Left cardiac atrium (tissue), 4 donors: ENCODE results near the gene RNF150. TPM values are rescaled to one million over a fixed set of nuclear protein-coding genes. Genes with fewer than 3 reads are reported as not detected.

Experiments used
- ATAC-seq, 2 donors: fragments of 200-7000 bp; cut with Tn5 transposase; one replicate each; pipeline ENCODE4 v1.9.1; 2020; ENCODE audit warnings: mild to moderate bottlenecking in 2 of 2, moderate library complexity in 2 of 2
- DNase-seq: peaks from one replicate; pipeline ENCODE4 v3.0.0-alpha.2; 2020
- intact Hi-C, 2 donors: fragments of 100-400 bp; cut with DNase I; formaldehyde crosslinking; loops; one replicate each; pipeline versions ENCODE4 v1.14.1 to v1.15.1; 2022 to 2023
- total RNA-seq, 2 donors: library from RNA; stranded (reverse); fragmentation: NEBNext Ultra II Directional; extraction: Animal tissue kit (Norgen Biotek cat#: 25700); gene quantifications; one replicate each; pipeline ENCODE4 v1.2.1, GENCODE V29; 2021
- donor health status: DM: no; HTN: yes; CAD: no.
- donor health status: DM: no; HTN: yes; CAD: no; lungs with severe emphysema.
- donor health status: DM: yes; HTN: yes; CAD: no.
- donor health status: Dilated cardiomyopathy.

The RNF150 gene
- total RNA-seq, 2 donors from 2014 or later: 38.4 to 40.0 TPM

DNA sequence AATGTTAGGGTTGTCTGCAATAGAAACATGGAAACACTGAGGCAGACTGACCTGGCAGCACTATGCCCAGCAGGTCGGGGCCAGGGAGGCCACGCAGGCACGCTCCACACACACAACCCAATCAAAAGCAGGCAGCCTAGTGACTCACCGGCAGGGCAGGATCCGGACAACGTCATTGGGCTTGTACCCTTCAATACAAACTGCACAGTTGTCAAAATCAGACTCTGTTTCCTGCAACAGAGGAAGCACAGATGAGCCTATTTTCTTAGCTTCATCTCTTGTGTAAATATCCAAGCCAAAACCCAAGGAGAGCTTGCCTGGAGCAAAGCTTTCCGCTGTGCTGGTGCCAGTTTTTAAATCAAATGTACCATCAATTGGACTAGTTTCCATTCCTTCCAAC lies 185.8 kb downstream of the RNF150 start:
- peak in 1 of 2 donors; percentile 36 for ATAC-seq
- intact Hi-C loops: no loop called here

DNA sequence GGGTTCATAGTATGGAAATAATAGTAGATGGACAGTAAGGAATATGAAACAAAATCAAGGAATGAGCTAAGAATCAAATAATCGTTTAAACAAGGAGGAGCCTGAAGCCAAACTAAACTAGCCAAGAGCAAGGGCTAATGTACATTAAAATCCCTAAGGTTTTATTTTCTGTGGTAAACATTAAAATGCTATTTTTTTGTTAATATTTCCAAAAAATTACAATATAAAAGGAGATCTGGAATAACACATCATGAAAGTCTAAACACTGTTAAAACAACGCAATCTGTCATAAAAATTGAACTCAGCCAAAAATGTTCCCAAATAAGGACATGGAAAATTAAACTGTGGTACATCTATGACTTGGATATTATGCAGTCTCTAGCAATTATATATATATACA lies 188.2 kb downstream of the RNF150 start:
- no peak for ATAC-seq
- intact Hi-C loops: no loop called here
- DNase-seq: no peak

More for the DNA sequence above, 185.8 kb downstream of the RNF150 start:
- DNase-seq: no peak

DNA sequence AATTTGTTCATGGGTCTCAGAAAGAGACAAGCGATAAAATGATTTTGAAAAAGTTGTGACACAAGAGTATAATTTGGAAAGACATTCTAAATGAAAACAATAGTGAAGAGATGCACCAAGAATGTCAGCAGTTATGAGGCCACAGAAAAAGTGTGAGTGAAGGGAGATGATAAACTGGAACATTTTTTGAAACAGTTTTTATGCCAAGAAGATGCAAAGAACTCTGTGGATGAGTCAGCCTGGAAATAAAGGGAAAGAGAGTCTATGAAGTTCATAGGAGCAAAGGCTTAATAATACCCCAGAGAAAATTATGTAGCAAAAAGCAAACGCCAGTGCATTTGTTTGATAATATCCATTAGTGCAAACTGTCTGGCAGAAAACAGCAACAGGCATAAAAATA lies 188.7 kb downstream of the RNF150 start:
- ATAC-seq (peak in 1 of 2 donors; percentile 47), DNase-seq (no peak)
- intact Hi-C loops: no loop called here

DNA sequence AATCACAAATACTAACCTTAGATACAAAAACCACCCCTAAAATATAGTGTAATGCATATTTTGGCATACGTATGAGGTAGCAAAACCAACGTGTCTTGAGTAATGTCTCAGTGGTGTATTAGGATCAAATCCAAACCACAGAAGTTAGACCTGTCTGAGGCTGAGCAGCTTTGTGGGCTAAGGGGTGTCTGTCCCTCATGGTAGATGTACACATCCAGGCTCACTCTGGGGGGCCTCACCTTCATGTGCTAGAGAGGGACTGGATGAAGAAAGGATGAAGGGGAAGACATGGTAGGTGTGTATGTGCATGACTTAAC lies 189.1 kb downstream of the RNF150 start:
- DNase-seq (no peak), ATAC-seq (peak in 1 of 2 donors; percentile 22)
- intact Hi-C loops: no loop called here

DNA sequence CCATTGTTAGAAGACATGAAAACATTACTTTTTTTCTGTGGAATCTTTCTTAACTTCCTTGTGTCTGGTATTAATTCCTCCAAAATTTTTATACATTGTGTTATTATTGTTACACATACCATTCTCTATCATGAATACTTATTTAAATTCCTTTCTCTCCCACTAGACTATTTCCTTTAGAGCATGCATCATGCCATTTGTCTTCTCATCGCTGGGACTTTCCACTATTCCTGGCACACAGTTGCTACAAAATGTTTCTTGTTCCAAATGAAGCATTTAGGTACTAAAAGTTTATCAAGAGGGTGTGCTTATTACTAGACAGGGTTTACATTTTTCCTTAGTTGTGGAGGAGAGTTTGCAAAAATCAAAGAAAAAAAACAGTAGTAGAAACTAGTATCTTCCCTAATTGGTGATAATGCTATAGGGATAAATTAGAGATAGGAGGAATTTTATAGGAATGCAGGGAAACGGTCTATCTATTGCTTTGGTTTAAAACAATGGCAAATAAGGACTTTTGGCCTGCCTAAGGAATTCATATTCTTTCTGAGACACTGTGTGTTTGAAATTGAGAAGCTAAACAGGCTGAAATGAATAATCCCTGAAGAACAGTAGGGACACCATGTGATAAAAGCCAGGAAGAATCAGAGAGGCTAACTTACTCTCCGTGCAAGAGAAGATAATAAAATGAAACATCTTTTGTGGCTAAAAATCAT lies 189.6 kb downstream of the RNF150 start:
- no peak for DNase-seq
- intact Hi-C loops: no loop called here
- ATAC-seq: no peak

DNA sequence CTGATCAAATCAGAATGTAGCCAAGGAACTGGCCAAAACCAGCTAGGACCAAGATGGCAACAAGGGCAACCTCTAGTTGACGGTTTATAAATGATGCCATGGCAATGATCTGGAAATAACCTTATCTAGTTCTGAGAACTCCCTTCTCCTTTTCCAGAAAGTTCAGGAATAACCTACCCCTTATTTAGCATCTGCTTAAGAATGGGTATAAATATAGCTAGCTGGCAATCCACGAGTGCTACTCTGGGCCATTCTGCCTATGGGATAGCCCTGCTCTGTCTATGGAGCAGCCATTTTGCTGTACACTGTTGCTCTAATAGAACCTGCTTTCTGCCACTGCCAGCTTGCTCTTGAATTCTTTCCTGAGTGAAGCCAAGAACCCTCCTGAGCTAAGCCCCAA lies 192.7 kb downstream of the RNF150 start:
- ATAC-seq (no peak), DNase-seq (no peak)
- intact Hi-C loops: no loop called here

DNA sequence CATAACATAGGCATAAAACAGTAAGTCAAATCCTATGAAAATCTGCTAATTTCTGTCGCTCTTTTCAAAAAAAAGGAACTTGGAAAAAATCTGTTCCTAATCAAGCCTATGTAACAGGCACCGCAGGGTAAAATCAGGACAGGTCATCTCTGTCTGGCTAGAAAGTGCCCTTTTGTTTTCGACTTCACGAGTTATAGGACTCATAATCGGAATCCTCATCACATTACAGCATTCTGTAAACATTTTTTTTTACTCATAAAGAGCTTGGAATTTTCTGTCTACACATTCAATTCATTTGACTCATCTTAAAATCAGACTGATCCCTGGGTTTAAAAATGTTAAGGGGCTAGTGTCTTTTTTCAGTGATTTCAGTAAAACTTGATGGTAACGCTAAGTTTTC lies 195.4 kb downstream of the RNF150 start:
- intact Hi-C loops: loop anchor here in 1 of 2 donors (10.0 kb wide), 2 partner anchors 53 to 197 kb away; partner anchors contain the start of gene RNF150
- DNase-seq (no peak), ATAC-seq (no peak)

DNA sequence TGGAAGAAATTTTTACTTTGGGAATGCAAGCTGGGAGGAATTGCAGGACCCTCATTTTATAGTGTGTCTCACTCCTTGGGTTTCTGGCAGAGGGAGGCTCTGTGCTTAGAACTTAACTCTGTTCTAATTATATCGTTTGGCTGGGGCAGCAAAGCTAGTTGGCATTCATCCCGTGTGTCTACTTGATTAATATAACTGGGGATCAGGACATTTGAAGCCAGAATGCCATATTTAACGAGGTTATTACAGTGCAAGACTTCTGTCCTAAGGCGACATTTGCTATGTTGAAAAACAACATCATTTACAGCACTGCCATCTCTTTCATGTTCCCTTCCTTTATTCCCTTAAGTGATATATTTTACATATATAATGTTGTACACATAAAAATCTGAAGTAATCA lies 198.0 kb downstream of the RNF150 start:
- DNase-seq: peak; percentile 26
- intact Hi-C loops: loop anchor here in 1 of 2 donors (10.0 kb wide), 2 partner anchors 50 to 200 kb away; partner anchors contain the start of gene RNF150
- ATAC-seq: peak; percentile 53 to 81

DNA sequence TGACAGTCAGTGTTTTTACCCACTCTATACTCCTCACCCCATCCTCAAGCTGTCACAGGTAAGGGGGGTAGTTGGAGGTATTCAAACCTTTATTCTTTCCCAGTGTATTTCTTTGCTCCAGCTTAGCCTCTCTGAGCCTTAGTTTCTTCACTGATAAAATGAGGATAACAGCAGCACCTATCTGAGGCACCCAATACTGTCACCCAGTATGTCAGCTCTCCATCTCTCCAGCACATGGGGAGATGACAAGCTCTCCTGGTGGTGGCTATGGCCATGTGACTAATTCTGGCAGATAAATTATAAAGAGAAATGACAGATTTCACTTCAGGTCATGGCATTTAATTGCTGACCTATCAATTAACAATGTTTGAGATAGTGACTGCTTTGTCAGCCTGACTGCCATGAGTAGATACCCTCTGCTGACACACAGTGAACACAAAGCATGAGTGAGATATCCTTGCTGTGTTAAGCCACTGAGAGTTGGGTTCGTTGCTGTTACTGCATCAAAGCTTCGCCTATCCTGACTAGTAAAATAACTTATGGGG lies 200.7 kb downstream of the RNF150 start:
- no peak for DNase-seq
- no peak for ATAC-seq
- intact Hi-C loops: loop anchor here in 1 of 2 donors (10.0 kb wide), 2 partner anchors 48 to 202 kb away; partner anchors contain the start of gene RNF150

DNA sequence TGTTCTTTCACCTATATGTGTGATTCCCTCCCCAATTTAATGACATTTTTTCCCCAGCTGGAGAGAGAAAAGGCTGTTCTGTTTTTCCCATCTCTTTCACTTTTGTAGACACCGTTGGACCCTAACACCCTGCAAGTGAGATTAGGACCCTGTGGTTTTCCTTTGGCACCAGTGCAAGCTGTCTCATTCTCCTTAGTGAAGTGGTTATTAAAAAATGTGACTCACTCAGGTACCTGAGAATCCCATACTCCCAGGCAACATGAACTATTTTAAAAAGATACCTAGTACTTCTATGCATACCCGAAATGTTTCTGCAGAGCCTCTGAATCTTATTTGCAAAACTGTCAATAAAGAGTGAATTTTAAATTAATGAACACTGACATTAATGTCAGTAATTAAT lies 201.4 kb downstream of the RNF150 start:
- intact Hi-C loops: loop anchor here in 1 of 2 donors (10.0 kb wide), 2 partner anchors 47 to 203 kb away; partner anchors contain the start of gene RNF150
- DNase-seq: no peak

DNA sequence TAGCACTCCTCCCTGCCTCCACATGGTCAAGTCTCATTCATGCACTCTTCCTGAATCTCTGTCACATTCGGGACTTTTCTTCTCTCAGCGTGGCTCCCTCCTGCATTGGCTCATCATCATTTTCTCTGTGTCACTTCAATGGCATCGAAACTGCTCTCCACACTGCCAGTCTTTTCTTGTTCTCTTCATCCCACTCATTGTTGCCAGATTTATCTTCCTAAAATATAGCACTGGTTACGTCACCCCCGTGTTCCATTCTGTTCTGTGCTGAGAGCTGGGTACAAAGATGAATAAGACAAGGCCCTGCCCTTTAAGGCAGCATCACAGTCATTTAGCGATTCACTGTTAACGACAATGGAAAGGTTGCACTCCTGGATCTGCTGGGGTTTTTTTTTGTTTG lies 202.7 kb downstream of the RNF150 start:
- DNase-seq (no peak), ATAC-seq (peak in 1 of 2 donors; percentile 86)

More for the DNA sequence above, 201.4 kb downstream of the RNF150 start:
- ATAC-seq: no peak

DNA sequence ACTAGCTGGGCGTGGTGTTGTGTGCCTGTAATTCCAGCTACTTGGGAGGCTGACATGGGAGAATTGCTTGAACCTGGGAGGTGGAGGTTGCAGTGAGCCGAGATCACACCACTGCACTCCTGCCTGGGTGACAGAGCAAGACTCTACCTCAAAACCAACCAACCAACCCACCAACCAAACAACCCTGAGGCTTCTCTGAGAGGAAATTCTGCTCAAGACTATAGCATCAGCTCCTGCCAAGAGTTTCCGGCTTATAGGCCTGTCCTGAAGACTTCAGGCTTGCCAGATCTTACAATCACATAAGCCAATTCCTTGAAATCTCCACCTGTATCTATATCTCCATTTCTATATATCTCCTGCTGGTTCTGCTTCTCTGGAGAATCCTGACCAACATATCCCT lies 203.3 kb downstream of the RNF150 start:
- DNase-seq (no peak), ATAC-seq (no peak)
- intact Hi-C loops: loop anchor here in 1 of 2 donors (10.0 kb wide), 2 partner anchors 45 to 205 kb away; partner anchors contain the start of gene RNF150

More for the DNA sequence above, 202.7 kb downstream of the RNF150 start:
- intact Hi-C loops: loop anchor here in 1 of 2 donors (10.0 kb wide), 2 partner anchors 46 to 204 kb away; partner anchors contain the start of gene RNF150

DNA sequence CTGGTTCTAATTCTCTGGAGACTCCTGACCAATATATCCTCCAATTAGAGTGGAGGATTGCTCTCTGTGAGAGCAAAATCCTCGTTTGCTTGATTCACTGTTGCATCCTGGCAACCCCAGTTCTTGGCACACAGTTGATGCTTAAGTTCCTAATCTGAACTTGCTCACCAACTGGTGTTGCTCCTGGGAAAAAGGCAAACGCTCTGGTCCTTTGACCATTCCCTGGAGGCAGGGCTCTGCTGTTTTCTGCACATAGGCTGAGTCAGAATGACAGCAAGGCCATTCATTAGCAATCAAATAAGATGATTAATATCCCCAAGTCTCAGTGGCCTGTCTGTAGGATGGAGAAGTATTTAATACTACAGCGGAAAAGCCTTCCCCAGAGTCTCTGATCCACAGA lies 204.4 kb downstream of the RNF150 start:
- peak in 1 of 2 donors; percentile 24 for ATAC-seq
- no peak for DNase-seq
- intact Hi-C loops: no loop called here

DNA sequence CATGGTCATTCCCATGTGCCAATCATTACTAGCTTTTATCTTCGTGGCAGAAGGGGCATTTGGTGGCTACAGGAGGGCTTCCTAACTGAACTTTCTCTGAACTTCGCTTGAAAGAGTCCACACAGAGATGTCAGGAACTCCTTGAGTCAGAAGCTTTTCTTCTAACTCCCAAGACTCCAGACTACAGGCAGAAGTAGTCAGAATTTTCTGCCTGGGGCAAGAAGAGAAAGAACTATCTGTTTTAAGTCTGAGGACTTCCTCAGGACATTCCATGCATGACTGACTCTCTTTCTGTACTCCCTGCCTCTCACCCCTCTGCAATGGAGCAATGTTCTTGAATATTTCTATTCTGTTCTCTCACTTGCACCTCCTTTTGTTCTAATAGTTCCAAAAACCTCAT lies 206.6 kb downstream of the RNF150 start:
- DNase-seq: no peak
- intact Hi-C loops: no loop called here
- ATAC-seq: no peak

DNA sequence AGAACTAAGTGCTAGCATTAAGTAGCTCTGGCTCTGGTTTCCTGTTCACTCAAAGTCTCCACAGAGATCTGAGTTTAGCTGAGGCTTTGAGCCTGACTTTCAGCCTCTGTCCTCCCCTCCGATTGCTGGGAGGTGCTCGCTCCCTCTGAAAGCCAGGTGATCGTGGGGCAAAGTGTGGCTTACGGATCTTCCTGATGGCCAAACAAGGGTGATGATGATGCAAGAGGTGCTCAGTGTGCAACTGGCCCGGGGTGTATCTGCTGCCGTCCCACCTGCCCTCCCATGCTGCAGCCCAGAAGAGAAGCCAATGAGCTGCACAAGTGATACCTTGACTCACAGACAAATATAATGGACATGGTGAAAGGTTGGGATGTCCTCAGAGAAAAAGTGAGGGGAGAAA lies 207.9 kb downstream of the RNF150 start:
- no peak for ATAC-seq
- intact Hi-C loops: no loop called here

DNA sequence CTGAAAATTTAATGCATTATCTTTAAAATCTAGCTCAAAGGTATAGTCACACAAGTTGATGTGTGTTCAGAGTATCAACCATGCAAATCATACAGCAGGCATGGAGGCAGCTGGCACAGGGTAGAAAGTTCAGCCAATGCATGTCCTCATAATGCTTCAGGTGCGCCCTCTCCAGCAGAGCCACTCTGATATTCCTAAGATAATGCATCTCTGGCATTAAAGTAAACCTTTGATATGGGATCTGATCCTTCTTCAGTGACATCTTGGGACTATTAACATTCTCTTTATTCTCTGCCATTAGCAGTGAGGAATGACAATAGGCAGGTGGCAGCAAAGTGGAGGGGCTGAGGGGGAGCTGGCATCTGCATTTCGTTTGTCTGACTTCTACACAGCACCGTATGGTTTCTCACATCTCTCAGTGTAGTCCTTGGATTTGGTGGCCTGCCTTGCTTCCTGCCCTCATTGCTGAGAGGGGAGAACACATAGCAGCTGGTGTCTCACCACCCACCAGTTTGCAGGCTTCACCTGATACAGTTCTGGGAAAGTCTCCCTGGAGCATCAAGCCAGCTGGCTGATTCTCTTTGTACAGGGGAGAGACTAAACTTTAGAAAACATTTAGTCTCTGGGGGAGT lies 208.4 kb downstream of the RNF150 start:
- no peak for ATAC-seq
- intact Hi-C loops: no loop called here
- DNase-seq: no peak

More for the DNA sequence above, 207.9 kb downstream of the RNF150 start:
- no peak for DNase-seq

DNA sequence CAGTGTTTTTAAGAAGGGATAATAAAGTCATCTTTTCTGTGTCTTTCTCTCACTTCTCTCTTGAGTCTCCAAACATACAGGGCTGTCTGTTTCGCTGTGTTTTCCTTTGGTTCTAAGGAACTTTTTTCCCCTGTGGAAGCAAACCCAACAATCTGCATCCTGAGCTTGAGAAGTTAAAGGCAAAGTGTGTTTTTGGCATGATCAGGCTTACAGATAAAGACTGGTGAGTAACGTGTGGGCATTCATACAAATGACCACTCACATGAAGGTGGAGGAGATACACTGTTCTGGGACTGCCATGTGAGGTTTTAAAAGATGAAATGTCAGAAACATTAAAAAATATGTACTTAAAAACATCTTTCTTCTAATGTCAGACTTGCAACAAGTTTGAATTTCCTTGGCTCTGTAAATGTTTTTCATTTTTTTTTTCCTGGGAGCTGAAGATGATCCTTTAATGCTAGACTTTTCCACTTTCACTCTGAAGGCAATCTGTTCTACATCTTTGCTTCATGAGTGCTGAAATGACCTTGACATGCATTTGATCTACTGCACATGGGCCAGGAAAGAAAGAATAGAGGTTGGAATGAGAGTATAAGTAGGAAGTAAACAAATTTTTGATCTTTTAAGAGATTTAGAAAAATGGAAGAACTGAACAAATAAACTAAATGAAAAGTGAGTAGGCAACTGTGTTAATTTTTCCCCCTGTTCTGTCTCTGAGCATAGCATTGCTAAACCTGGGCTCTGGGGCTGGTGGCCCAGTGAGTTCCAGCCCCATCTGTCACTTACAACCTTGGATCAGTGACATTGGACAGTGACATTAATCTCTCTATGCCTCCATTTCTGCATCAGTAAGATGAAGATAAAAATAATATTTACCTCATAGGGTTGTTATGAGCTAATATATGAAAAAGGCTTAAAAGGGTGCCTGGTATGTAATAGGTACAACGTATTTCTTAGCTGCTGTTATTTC lies 226.0 kb downstream of the RNF150 start:
- DNase-seq (no peak), ATAC-seq (peak in 1 of 2 donors; percentile 39)
- intact Hi-C loops: no loop called here

DNA sequence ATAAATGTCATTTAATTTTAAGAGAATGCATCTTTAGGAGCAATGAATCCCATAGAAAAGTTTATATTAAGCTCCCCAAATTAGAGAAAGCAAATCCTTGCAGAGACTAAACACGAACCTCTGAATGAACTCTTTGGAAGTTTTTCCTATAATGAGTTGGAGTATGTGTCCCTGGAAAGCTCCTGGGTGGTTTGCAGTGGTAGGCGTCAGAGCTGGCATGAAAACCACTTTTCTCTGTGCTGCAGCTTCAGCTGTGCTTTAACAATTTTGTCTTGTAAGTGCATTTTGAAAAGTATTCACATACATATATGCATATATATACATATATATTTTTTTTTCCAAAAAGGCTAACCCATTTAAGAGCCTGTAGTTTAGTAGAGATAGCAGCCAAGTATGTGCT lies 228.4 kb downstream of the RNF150 start:
- DNase-seq (no peak), ATAC-seq (peak in 1 of 2 donors; percentile 19)
- intact Hi-C loops: no loop called here
